Cardiac fibroblast (primary cell): Measurements from ENCODE around the gene MAGI2.

Source experiments
- DNase-seq, 2 donors: peaks; one replicate each; pipeline versions ENCODE4 v3.0.0 to v3.0.0-alpha.2; 2010; ENCODE audit warnings: low read depth in 2 of 2
- H3K4me3 ChIP-seq, 2 donors: replicated peaks in 1 of 2; 1 replicate in 1 of 2; 2 replicates in 1 of 2; pipeline ENCODE4 v1.5.1; 2011; ENCODE audit warnings: low read depth in 2 of 2, low read length in 2 of 2, mild to moderate bottlenecking in 2 of 2, moderate library complexity in 1 of 2
- TF ChIP-seq, protein P1 (sequence below): IDR thresholded peaks from one replicate; pipeline ENCODE4 v1.5.1; 2011; ENCODE audit warnings: low read depth, mild to moderate bottlenecking, low read length, inconsistent platforms

MAGI2 gene

DNA sequence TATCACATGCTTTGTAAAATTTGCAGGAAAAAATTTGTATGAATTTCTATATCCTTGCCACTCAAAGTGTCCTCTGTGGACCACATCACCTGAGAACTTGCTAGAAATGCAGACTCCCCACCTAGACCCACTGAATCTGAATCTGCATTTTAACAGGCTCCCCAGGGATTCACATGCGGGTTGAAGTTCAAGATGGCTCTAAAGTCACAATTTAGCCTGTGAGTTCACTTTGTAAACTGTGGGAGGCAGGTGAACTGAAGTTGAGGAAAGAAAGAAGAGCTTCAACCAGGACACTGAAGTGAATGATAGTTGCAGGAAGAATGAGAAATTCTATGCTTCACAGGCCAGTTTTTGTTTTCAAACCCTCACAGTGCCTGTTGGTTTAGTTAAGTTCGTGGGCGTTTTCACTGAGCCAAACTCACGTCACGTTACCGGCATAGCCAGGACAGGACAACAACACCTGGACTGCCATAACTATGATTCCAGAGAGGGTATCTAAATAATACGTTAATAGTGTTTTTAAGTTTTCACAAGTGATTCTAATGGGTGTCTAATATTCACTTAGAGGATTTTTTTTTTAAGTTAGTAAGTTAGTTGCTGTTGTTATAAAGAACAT lies 1414.9 kb downstream of the MAGI2 start:
- TF ChIP-seq, protein P1, sequence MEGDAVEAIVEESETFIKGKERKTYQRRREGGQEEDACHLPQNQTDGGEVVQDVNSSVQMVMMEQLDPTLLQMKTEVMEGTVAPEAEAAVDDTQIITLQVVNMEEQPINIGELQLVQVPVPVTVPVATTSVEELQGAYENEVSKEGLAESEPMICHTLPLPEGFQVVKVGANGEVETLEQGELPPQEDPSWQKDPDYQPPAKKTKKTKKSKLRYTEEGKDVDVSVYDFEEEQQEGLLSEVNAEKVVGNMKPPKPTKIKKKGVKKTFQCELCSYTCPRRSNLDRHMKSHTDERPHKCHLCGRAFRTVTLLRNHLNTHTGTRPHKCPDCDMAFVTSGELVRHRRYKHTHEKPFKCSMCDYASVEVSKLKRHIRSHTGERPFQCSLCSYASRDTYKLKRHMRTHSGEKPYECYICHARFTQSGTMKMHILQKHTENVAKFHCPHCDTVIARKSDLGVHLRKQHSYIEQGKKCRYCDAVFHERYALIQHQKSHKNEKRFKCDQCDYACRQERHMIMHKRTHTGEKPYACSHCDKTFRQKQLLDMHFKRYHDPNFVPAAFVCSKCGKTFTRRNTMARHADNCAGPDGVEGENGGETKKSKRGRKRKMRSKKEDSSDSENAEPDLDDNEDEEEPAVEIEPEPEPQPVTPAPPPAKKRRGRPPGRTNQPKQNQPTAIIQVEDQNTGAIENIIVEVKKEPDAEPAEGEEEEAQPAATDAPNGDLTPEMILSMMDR = no peak
- H3K4me3 ChIP-seq = no peak overlapping the region
- no peak for DNase-seq

DNA sequence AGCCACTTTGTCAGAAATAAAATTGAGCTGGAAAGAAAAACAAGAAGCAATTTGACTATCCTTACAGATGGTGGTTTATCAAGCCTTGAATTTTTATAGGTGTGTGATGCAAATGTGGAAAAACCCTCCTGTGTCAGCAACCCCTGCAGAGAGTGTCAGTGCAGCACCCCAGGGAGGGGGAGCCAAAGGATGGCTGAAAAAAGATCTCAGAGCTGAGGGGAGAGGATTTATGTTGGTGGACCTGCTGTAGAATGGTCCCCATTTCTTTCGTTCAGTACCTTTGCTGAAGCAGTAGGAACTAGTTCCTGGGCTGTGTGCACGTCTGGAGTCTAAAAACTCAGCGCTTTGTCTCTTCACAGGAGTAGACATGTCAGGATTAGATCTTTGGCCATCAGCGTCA lies 1415.9 kb downstream of the MAGI2 start:
- no peak overlapping the region for H3K4me3 ChIP-seq
- TF ChIP-seq, protein P1 = no peak
- DNase-seq = no peak

DNA sequence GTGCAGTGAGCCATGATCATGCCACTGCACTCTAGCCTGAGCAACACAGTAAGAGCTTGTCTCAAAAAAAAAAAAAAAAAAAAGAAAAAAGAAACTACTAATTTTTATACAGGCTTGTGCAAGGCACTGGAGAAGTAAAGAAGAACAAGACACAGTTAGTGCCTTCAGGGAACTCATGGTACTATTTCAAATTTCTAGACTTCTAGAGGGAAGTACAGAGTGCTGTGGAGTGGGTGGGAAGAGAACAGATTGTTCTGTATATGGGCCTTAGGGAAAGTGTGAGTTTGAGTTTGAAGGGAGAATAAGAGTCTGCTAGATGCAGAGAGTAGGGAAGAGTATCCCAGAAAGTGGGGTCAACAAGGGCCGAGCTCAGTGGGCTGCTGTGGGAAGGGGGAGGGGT lies 1420.1 kb downstream of the MAGI2 start:
- TF ChIP-seq, protein P1 = no peak
- no peak for DNase-seq
- H3K4me3 ChIP-seq = no peak overlapping the region

DNA sequence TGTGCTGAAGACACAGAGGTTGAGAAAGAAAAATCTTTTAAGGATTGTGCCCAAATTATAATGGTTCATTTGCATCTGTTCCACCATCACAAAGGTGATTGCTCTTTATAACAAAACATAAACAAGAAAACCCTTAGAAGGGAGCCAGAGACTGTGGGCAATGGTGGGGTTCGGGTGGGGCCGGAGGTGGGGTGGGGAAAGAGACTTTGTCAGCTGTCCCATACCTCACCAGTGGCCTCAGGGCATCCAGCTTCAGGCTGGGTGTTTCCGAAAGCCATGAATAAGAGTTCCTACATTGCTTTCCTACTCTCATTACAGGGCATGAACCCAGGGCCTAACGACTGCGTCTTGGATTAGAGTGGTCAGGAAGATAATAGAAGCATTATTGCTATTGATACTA lies 1427.0 kb downstream of the MAGI2 start:
- no peak overlapping the region for H3K4me3 ChIP-seq
- TF ChIP-seq, protein P1 = no peak
- no peak for DNase-seq

DNA sequence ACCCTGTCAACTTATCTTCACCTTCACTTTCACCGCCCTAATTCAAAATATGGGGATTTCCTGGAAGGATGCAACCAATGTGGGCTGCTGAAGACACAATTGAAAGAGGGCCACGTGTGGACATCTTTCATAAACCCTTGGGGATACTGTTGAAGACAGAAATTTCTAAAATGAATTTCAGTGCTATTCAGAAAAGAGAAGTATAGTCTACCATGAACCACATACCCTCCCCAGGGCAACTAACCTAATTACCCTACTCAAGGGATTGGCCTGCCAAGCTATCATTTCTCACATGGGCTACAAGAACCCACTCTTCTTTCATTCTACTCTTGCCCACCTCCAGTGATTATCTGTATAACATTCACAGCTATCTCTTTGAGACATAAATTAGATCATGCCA lies 1428.9 kb downstream of the MAGI2 start:
- no peak for DNase-seq
- TF ChIP-seq, protein P1 = no peak
- H3K4me3 ChIP-seq = no peak overlapping the region

DNA sequence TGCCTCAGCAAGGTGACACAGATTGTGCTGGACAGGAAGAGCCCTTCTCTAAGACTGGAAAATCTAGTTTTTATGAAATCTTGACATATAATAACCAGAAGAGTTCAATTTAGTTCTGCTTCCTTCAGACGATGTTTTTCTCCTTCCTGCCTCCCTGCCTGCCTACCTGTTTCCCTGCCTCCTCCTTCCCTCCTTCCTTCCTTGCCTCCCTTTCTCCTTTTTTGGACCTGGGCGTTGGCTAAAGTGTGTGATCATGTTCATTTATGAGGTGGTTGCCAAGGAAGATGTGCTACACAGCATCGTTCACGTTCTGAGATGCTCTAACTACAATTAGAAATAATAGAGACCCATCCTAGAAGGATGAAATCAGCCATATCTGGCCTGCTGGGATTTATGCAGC lies 1430.3 kb downstream of the MAGI2 start:
- H3K4me3 ChIP-seq = no peak overlapping the region
- no peak for DNase-seq
- TF ChIP-seq, protein P1 = no peak

DNA sequence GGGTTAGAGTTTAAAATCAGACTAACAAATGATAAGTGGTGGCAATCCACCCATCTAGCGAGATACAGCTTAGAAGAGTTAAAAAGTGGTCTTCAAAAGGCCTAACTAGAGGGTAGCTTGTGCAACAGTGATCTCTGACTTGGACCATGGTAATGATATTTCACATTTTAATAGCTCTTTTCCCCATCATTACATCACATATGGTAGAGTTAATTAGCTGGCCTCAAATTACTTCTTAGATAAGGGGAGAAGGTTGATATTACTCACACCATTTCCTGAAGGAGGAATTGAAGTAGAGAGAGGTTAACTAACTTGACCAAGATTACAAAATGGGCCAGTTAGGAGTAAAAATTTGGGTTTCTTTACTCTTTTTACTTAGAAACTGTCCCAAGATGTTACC lies 1431.3 kb downstream of the MAGI2 start:
- TF ChIP-seq, protein P1 = no peak
- DNase-seq = no peak
- H3K4me3 ChIP-seq = no peak overlapping the region
